Measurements from ENCODE around the gene COL18A1.

- TF ChIP-seq CTCF (IDR thresholded peaks at IDR 0.05) = no peak
- no peak for TF ChIP-seq POLR2A (IDR thresholded peaks at IDR 0.05)
- TF ChIP-seq POLR2AphosphoS5 (IDR thresholded peaks at IDR 0.05) = no peak
These were observed 64.0 kb downstream of the COL18A1 start for GRCh38 chr21:45468971-45469272.
